T-helper 1 cell treated with Interleukin-12 subunit alpha and Interleukin-12 subunit beta and Interleukin-4 antibody, amounts not matched to agents 30 μg/mL and 1 μg/mL, for 36 hours (primary cell): Measurements from ENCODE around the gene ARHGEF11.

ENCODE experiments used
- H3K27ac Mint-ChIP-seq: one replicate; pipeline ENCODE4 v1.8.0; 2021; ENCODE audit warnings: mild to moderate bottlenecking, mixed read lengths
- H3K27me3 Mint-ChIP-seq: one replicate; pipeline ENCODE4 v1.8.0; 2021; ENCODE audit warnings: low read depth, mixed read lengths
- H3K36me3 Mint-ChIP-seq: one replicate; pipeline ENCODE4 v1.8.0; 2021; ENCODE audit warnings: low read depth, mixed read lengths
- H3K4me1 Mint-ChIP-seq: one replicate; pipeline ENCODE4 v1.8.0; 2021; ENCODE audit warnings: low read depth, mixed read lengths
- H3K4me3 Mint-ChIP-seq: one replicate; pipeline ENCODE4 v1.8.0; 2021; ENCODE audit warnings: mild to moderate bottlenecking, moderate library complexity, mixed read lengths
- H3K9me3 Mint-ChIP-seq: one replicate; pipeline ENCODE4 v1.8.0; 2021; ENCODE audit warnings: mixed read lengths

Gene ARHGEF11

GRCh38 chr1:157034137-157034800 is 11.3 kb downstream of the ARHGEF11 start:
- Mint-ChIP-seq H3K27ac (no peak overlapping the region), H3K4me1 (no peaks in the 10 kb centered on the region), H3K9me3 (no peaks in the 10 kb centered on the region), H3K36me3 (no peaks in the 10 kb centered on the region), H3K27me3 (peaks cover 39% of the 10 kb centered on the region), H3K4me3 (no peak overlapping the region)

GRCh38 chr1:157033357-157033876 is 12.1 kb downstream of the ARHGEF11 start:
- no peaks in the 10 kb centered on the region for H3K9me3 Mint-ChIP-seq
- no peaks in the 10 kb centered on the region for H3K4me1 Mint-ChIP-seq
- H3K27me3 Mint-ChIP-seq: peaks cover 33% of the 10 kb centered on the region
- H3K4me3 Mint-ChIP-seq: no peak overlapping the region
- no peaks in the 10 kb centered on the region for H3K36me3 Mint-ChIP-seq
- H3K27ac Mint-ChIP-seq: no peak overlapping the region

- no peaks in the 10 kb centered on the region for H3K9me3 Mint-ChIP-seq
- no peak overlapping the region for H3K4me3 Mint-ChIP-seq
- H3K27me3 Mint-ChIP-seq: peaks cover 35% of the 10 kb centered on the region
- no peaks in the 10 kb centered on the region for H3K36me3 Mint-ChIP-seq
- H3K27ac Mint-ChIP-seq: no peak overlapping the region
- H3K4me1 Mint-ChIP-seq: no peaks in the 10 kb centered on the region
Observed at GRCh38 chr1:157032303-157032702, 13.2 kb downstream of the ARHGEF11 start.

GRCh38 chr1:157030728-157031127 is 14.8 kb downstream of the ARHGEF11 start:
- Mint-ChIP-seq H3K9me3 (no peaks in the 10 kb centered on the region), H3K27ac (no peak overlapping the region), H3K27me3 (peaks cover 35% of the 10 kb centered on the region), H3K4me1 (no peaks in the 10 kb centered on the region), H3K4me3 (no peak overlapping the region), H3K36me3 (no peaks in the 10 kb centered on the region)

GRCh38 chr1:157028674-157029073 is 16.9 kb downstream of the ARHGEF11 start:
- Mint-ChIP-seq H3K4me1 (no peaks in the 10 kb centered on the region), H3K27ac (no peak overlapping the region), H3K9me3 (no peaks in the 10 kb centered on the region), H3K4me3 (no peak overlapping the region), H3K36me3 (no peaks in the 10 kb centered on the region), H3K27me3 (peaks cover 41% of the 10 kb centered on the region)

GRCh38 chr1:157025856-157026255 is 19.7 kb downstream of the ARHGEF11 start:
- Mint-ChIP-seq H3K27me3 (peaks cover 36% of the 10 kb centered on the region), H3K36me3 (no peaks in the 10 kb centered on the region), H3K9me3 (peaks cover 3% of the 10 kb centered on the region), H3K4me3 (no peak overlapping the region), H3K4me1 (no peaks in the 10 kb centered on the region), H3K27ac (no peak overlapping the region)

- H3K4me1 Mint-ChIP-seq: no peaks in the 10 kb centered on the region
- no peak overlapping the region for H3K4me3 Mint-ChIP-seq
- H3K36me3 Mint-ChIP-seq: no peaks in the 10 kb centered on the region
- no peak overlapping the region for H3K27ac Mint-ChIP-seq
- peaks cover 5% of the 10 kb centered on the region for H3K9me3 Mint-ChIP-seq
- H3K27me3 Mint-ChIP-seq: peaks cover 41% of the 10 kb centered on the region
Observed at GRCh38 chr1:157025385-157025784, 20.2 kb downstream of the ARHGEF11 start.

- Mint-ChIP-seq H3K4me1 (no peaks in the 10 kb centered on the region), H3K27ac (no peak overlapping the region), H3K36me3 (no peaks in the 10 kb centered on the region), H3K9me3 (peaks cover 16% of the 10 kb centered on the region), H3K27me3 (peaks cover 47% of the 10 kb centered on the region), H3K4me3 (no peak overlapping the region)
Observed at GRCh38 chr1:157021688-157022087, 23.9 kb downstream of the ARHGEF11 start.

GRCh38 chr1:157019457-157019856 is 26.1 kb downstream of the ARHGEF11 start:
- Mint-ChIP-seq H3K36me3 (no peaks in the 10 kb centered on the region), H3K4me1 (no peaks in the 10 kb centered on the region), H3K9me3 (peaks cover 16% of the 10 kb centered on the region), H3K27ac (no peak overlapping the region), H3K27me3 (peaks cover 41% of the 10 kb centered on the region), H3K4me3 (no peak overlapping the region)

GRCh38 chr1:157011845-157012244 is 33.7 kb downstream of the ARHGEF11 start:
- Mint-ChIP-seq H3K9me3 (no peaks in the 10 kb centered on the region), H3K36me3 (no peaks in the 10 kb centered on the region)

GRCh38 chr1:157008502-157008901 is 37.0 kb downstream of the ARHGEF11 start:
- H3K4me3 Mint-ChIP-seq: no peak overlapping the region
- H3K27ac Mint-ChIP-seq: no peak overlapping the region
- H3K27me3 Mint-ChIP-seq: peaks cover 50% of the 10 kb centered on the region
- no peaks in the 10 kb centered on the region for H3K36me3 Mint-ChIP-seq
- H3K4me1 Mint-ChIP-seq: no peaks in the 10 kb centered on the region
- no peaks in the 10 kb centered on the region for H3K9me3 Mint-ChIP-seq

More at GRCh38 chr1:157011845-157012244, 33.7 kb downstream of the ARHGEF11 start:
- peaks cover 30% of the 10 kb centered on the region for H3K27me3 Mint-ChIP-seq
- H3K27ac Mint-ChIP-seq: no peak overlapping the region
- H3K4me1 Mint-ChIP-seq: no peaks in the 10 kb centered on the region
- no peak overlapping the region for H3K4me3 Mint-ChIP-seq

- Mint-ChIP-seq H3K4me1 (no peaks in the 10 kb centered on the region), H3K27me3 (peaks cover 50% of the 10 kb centered on the region), H3K36me3 (no peaks in the 10 kb centered on the region), H3K27ac (no peak overlapping the region), H3K4me3 (no peak overlapping the region), H3K9me3 (no peaks in the 10 kb centered on the region)
Observed at GRCh38 chr1:157007306-157007705, 38.2 kb downstream of the ARHGEF11 start.

GRCh38 chr1:157006676-157007075 is 38.9 kb downstream of the ARHGEF11 start:
- H3K36me3 Mint-ChIP-seq: no peaks in the 10 kb centered on the region
- H3K9me3 Mint-ChIP-seq: no peaks in the 10 kb centered on the region
- peaks cover 48% of the 10 kb centered on the region for H3K27me3 Mint-ChIP-seq
- H3K4me3 Mint-ChIP-seq: no peak overlapping the region
- no peaks in the 10 kb centered on the region for H3K4me1 Mint-ChIP-seq
- no peak overlapping the region for H3K27ac Mint-ChIP-seq

- no peak overlapping the region for H3K4me3 Mint-ChIP-seq
- H3K27me3 Mint-ChIP-seq: peaks cover 48% of the 10 kb centered on the region
- H3K27ac Mint-ChIP-seq: no peak overlapping the region
- H3K36me3 Mint-ChIP-seq: no peaks in the 10 kb centered on the region
- no peaks in the 10 kb centered on the region for H3K9me3 Mint-ChIP-seq
- no peaks in the 10 kb centered on the region for H3K4me1 Mint-ChIP-seq
Observed at GRCh38 chr1:157005965-157006364, 39.6 kb downstream of the ARHGEF11 start.

- Mint-ChIP-seq H3K4me3 (no peak overlapping the region), H3K4me1 (no peaks in the 10 kb centered on the region), H3K27me3 (peaks cover 55% of the 10 kb centered on the region), H3K36me3 (no peaks in the 10 kb centered on the region), H3K9me3 (no peaks in the 10 kb centered on the region), H3K27ac (no peak overlapping the region)
Observed at GRCh38 chr1:157004806-157005205, 40.7 kb downstream of the ARHGEF11 start.
